MM.1S (cell line): ENCODE measurements around the gene SYNPO2.

Experiments used
- DNase-seq: peaks from one replicate; pipeline ENCODE4 v3.0.0-alpha.2; 2015
- H2AFZ ChIP-seq: fragments of 300-600 bp; sonication (generic); 2 replicates; pipeline ENCODE4 v1.6.0; 2016; ENCODE audit warnings: antibody characterized with exemption, low read length
- H3F3A ChIP-seq: fragments of 300-600 bp; sonication (generic); 2 replicates; pipeline ENCODE4 v1.6.1; 2016; ENCODE audit warnings: mild to moderate bottlenecking, antibody characterized with exemption, low read length, moderate library complexity, mixed read lengths; ENCODE audit not compliant: insufficient read depth
- H3K27ac ChIP-seq: fragments of 300-600 bp; sonication (generic); 2 replicates; pipeline ENCODE4 v1.5.1; 2016; ENCODE audit warnings: mild to moderate bottlenecking, low read length
- H3K27me3 ChIP-seq: fragments of 300-600 bp; sonication (generic); replicated peaks from 2 replicates; pipeline ENCODE4 v1.6.0; 2016; ENCODE audit warnings: low read length; ENCODE audit not compliant: insufficient read depth
- H3K36me3 ChIP-seq: fragments of 300-600 bp; sonication (generic); replicated peaks from 2 replicates; pipeline ENCODE4 v1.6.1; 2016; ENCODE audit warnings: mild to moderate bottlenecking, low read length, mixed read lengths; ENCODE audit not compliant: insufficient read depth
- H3K4me1 ChIP-seq: fragments of 300-600 bp; sonication (generic); 2 replicates; pipeline ENCODE4 v1.6.1; 2016; ENCODE audit warnings: low read length, mixed read lengths
- H3K4me2 ChIP-seq: fragments of 300-600 bp; sonication (generic); 2 replicates; pipeline ENCODE4 v1.6.0; 2016; ENCODE audit warnings: low read depth, low read length
- H3K4me3 ChIP-seq: fragments of 300-600 bp; sonication (generic); 2 replicates; pipeline ENCODE4 v1.5.1; 2016; ENCODE audit warnings: low read length, mixed read lengths
- H3K79me2 ChIP-seq: fragments of 300-600 bp; sonication (generic); 2 replicates; pipeline ENCODE4 v1.6.1; 2016; ENCODE audit warnings: mixed run types, low read length, mixed read lengths
- H3K9ac ChIP-seq: fragments of 300-600 bp; sonication (generic); 2 replicates; pipeline ENCODE4 v1.6.1; 2016; ENCODE audit warnings: low read length, mixed read lengths
- H3K9me2 ChIP-seq: fragments of 300-600 bp; sonication (generic); replicated peaks from 2 replicates; pipeline ENCODE4 v1.6.1; 2016; ENCODE audit warnings: mild to moderate bottlenecking, low read length, mixed read lengths; ENCODE audit not compliant: insufficient read depth
- H3K9me3 ChIP-seq: fragments of 300-600 bp; sonication (generic); replicated peaks from 2 replicates; pipeline ENCODE4 v1.6.1; 2016; ENCODE audit warnings: mild to moderate bottlenecking, low read length, mixed read lengths; ENCODE audit not compliant: insufficient read depth
- H4K20me1 ChIP-seq: fragments of 300-600 bp; sonication (generic); 2 replicates; pipeline ENCODE4 v1.6.1; 2016; ENCODE audit warnings: mild to moderate bottlenecking, low read length, moderate library complexity, mixed read lengths; ENCODE audit not compliant: insufficient read depth
- CTCF ChIP-seq: fragments of 300-600 bp; sonication (generic); IDR thresholded peaks from 2 replicates; pipeline ENCODE4 v1.5.1; 2016; ENCODE audit warnings: antibody characterized with exemption, low read length, mixed read lengths
- EZH2 ChIP-seq: fragments of 300-600 bp; sonication (generic); optimal IDR thresholded peaks from 2 replicates; pipeline ENCODE3; 2017; ENCODE audit warnings: low read depth, mild to moderate bottlenecking, antibody characterized with exemption, low read length, mixed read lengths
- EZH2phosphoT487 ChIP-seq: fragments of 300-600 bp; sonication (generic); IDR thresholded peaks from 2 replicates; pipeline ENCODE4 v1.6.1; 2018; ENCODE audit warnings: antibody characterized with exemption, low read length

SYNPO2 gene

GRCh38 chr4:119068529-119068962 lies 179.9 kb downstream of the SYNPO2 start:
- TF ChIP-seq EZH2 (no peak), EZH2phosphoT487 (no peak), CTCF (no peak)
- no peak overlapping the region for H2AFZ ChIP-seq
- DNase-seq, result no peak

GRCh38 chr4:119070301-119070700 lies 181.6 kb downstream of the SYNPO2 start:
- H3K27ac ChIP-seq, result no peak overlapping the region
- no peaks in the 10 kb centered on the region for H3F3A ChIP-seq
- no peaks in the 10 kb centered on the region for H3K9me2 ChIP-seq
- H3K9me3 ChIP-seq, result no peaks in the 10 kb centered on the region
- no peaks in the 10 kb centered on the region for H3K79me2 ChIP-seq
- no peaks in the 10 kb centered on the region for H3K36me3 ChIP-seq
- no peak for TF ChIP-seq EZH2
- TF ChIP-seq CTCF, result no peak
- H4K20me1 ChIP-seq, result no peaks in the 10 kb centered on the region
- H3K4me3 ChIP-seq, result no peak overlapping the region
- no peak overlapping the region for H2AFZ ChIP-seq
- no peak for DNase-seq
- no peak overlapping the region for H3K4me2 ChIP-seq
- no peak overlapping the region for H3K9ac ChIP-seq
- no peaks in the 10 kb centered on the region for H3K4me1 ChIP-seq
- no peaks in the 10 kb centered on the region for H3K27me3 ChIP-seq

More at GRCh38 chr4:119068529-119068962, 179.9 kb downstream of the SYNPO2 start:
- no peak overlapping the region for H3K4me2 ChIP-seq
- H3K9me2 ChIP-seq, result no peaks in the 10 kb centered on the region
- H3F3A ChIP-seq, result no peaks in the 10 kb centered on the region
- no peaks in the 10 kb centered on the region for H3K79me2 ChIP-seq
- no peak overlapping the region for H3K9ac ChIP-seq
- no peaks in the 10 kb centered on the region for H4K20me1 ChIP-seq
- H3K27me3 ChIP-seq, result no peaks in the 10 kb centered on the region
- no peak overlapping the region for H3K4me3 ChIP-seq
- H3K4me1 ChIP-seq, result no peaks in the 10 kb centered on the region
- H3K9me3 ChIP-seq, result no peaks in the 10 kb centered on the region
- no peaks in the 10 kb centered on the region for H3K36me3 ChIP-seq
- H3K27ac ChIP-seq, result no peak overlapping the region

GRCh38 chr4:119080721-119081541 lies 192.3 kb downstream of the SYNPO2 start:
- Histone ChIP-seq H3F3A (no peaks in the 10 kb centered on the region), H3K9me3 (no peaks in the 10 kb centered on the region), H3K9ac (no peak overlapping the region), H3K36me3 (no peaks in the 10 kb centered on the region), H3K79me2 (no peaks in the 10 kb centered on the region), H2AFZ (no peak overlapping the region), H3K27me3 (no peaks in the 10 kb centered on the region), H3K27ac (no peak overlapping the region), H3K4me1 (no peaks in the 10 kb centered on the region), H3K4me2 (no peak overlapping the region), H4K20me1 (no peaks in the 10 kb centered on the region), H3K9me2 (no peaks in the 10 kb centered on the region), H3K4me3 (no peak overlapping the region)
- no peak for TF ChIP-seq EZH2
- TF ChIP-seq EZH2phosphoT487, result no peak
- TF ChIP-seq CTCF, result no peak
- DNase-seq, result no peak
